Measurements from ENCODE around the gene AGPS. TPM values are rescaled to one million over a fixed set of nuclear protein-coding genes. Genes with fewer than 3 reads are reported as not detected.
"Not testable (repeated sequence)": the region's sequence is repeated elsewhere in the genome, so short reads cannot be mapped to it uniquely, and the experiment has no call there.

Gene AGPS
- total and polyA plus RNA-seq, 2 experiments from 2014 or later: 22.9 to 36.7 TPM

- H3K9ac ChIP-seq: no peak overlapping the region
- no peak overlapping the region for H3K4me3 ChIP-seq
- no peaks in the 10 kb centered on the region for H4K20me1 ChIP-seq (ENCODE audit: insufficient read depth)
- H3K27me3 ChIP-seq (replicated peaks; ENCODE audit: insufficient read depth): no peaks in the 10 kb centered on the region
- H3K27ac ChIP-seq: no peak overlapping the region
- no peaks in the 10 kb centered on the region for H3K9me3 ChIP-seq (ENCODE audit: low read depth)
- no peak overlapping the region for H3K4me2 ChIP-seq (ENCODE audit: unreplicated experiment)
- no peak for TF ChIP-seq EZH2 (IDR thresholded peaks at IDR 0.05; ENCODE audit: insufficient read depth, poor library complexity, severe bottlenecking)
- no peak for TF ChIP-seq EZH2phosphoT487 (IDR thresholded peaks at IDR 0.05; ENCODE audit: insufficient read depth, low read depth)
- in situ Hi-C loops (cut with MboI): no loop called here
- 0 out of 2 replicates have a peak, but pooled peaks cover 5% of the 10 kb centered on the region for H3K36me3 ChIP-seq (ENCODE audit: low read depth)
- no peaks in the 10 kb centered on the region for H3F3A ChIP-seq (ENCODE audit: insufficient read depth)
- no peaks in the 10 kb centered on the region for H3K9me2 ChIP-seq (ENCODE audit: insufficient read depth)
- no peak for DNase-seq
- H3K4me1 ChIP-seq (ENCODE audit: insufficient read depth): peaks cover 12% of the 10 kb centered on the region
- no peaks in the 10 kb centered on the region for H3K79me2 ChIP-seq (ENCODE audit: insufficient read depth)
- WGBS, 2 experiments (ENCODE audit: low coverage in 1 of 2, low lambda C conversion rate in 2 of 2, missing lambda C conversion rate in 2 of 2): 95 to 100% methylated on average over 2 of the region's 2 CpGs
- H2AFZ ChIP-seq: no peak overlapping the region
Measured at GRCh38 chr2:177478907-177479306, 86.3 kb downstream of the AGPS start.

GRCh38 chr2:177482195-177482594, 89.6 kb downstream of the AGPS start:
- Histone ChIP-seq H3K9me2 (ENCODE audit: insufficient read depth) (no peaks in the 10 kb centered on the region), H3K4me2 (ENCODE audit: unreplicated experiment) (no peak overlapping the region), H3F3A (ENCODE audit: insufficient read depth) (peaks cover 1% of the 10 kb centered on the region; the same call in 1 of the 2 replicates), H3K27me3 (replicated peaks; ENCODE audit: insufficient read depth) (no peaks in the 10 kb centered on the region), H3K36me3 (ENCODE audit: low read depth) (peaks cover 10% of the 10 kb centered on the region; the same call in 1 of the 2 replicates), H3K9ac (no peak overlapping the region), H2AFZ (no peak overlapping the region), H4K20me1 (ENCODE audit: insufficient read depth) (no peaks in the 10 kb centered on the region), H3K4me3 (no peak overlapping the region), H3K79me2 (ENCODE audit: insufficient read depth) (no peaks in the 10 kb centered on the region), H3K27ac (no peak overlapping the region), H3K4me1 (ENCODE audit: insufficient read depth) (peaks cover 5% of the 10 kb centered on the region; the same call in 1 of the 2 replicates), H3K9me3 (ENCODE audit: low read depth) (no peaks in the 10 kb centered on the region)
- in situ Hi-C loops (cut with MboI): no loop called here
- no peak for TF ChIP-seq EZH2 (IDR thresholded peaks at IDR 0.05; ENCODE audit: insufficient read depth, poor library complexity, severe bottlenecking)
- no peak for TF ChIP-seq EZH2phosphoT487 (IDR thresholded peaks at IDR 0.05; ENCODE audit: insufficient read depth, low read depth)
- DNase-seq: no peak

DNA sequence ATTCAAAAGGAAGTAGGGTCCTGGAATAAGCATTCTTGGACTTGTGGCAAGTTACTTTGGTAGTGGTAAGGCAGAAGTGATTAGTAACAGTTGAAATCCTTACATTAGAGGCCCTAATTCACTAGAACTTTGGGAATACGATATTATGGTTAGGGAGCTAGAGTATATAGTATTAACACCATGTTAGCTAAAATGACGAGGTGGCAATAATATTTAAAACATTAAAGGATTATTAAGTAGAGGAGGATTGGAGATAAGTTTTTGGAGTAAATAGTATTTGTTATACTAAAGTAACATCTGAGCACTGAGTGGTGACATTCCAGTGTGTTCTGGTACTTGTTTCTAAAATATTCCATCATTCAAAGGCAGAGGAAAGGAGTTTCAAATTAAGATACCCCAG, 91.0 kb downstream of the AGPS start:
- Histone ChIP-seq H3K4me1 (ENCODE audit: insufficient read depth) (peaks cover 5% of the 10 kb centered on the region; the same call in 1 of the 2 replicates), H3K4me2 (ENCODE audit: unreplicated experiment) (no peak overlapping the region), H3K27me3 (replicated peaks; ENCODE audit: insufficient read depth) (no peaks in the 10 kb centered on the region), H3F3A (ENCODE audit: insufficient read depth) (peaks cover 8% of the 10 kb centered on the region; the same call in 1 of the 2 replicates), H3K9me2 (ENCODE audit: insufficient read depth) (no peaks in the 10 kb centered on the region), H3K27ac (no peak overlapping the region), H3K9me3 (ENCODE audit: low read depth) (no peaks in the 10 kb centered on the region), H3K4me3 (no peak overlapping the region), H2AFZ (no peak overlapping the region), H3K79me2 (ENCODE audit: insufficient read depth) (no peaks in the 10 kb centered on the region), H3K9ac (no peak overlapping the region), H3K36me3 (ENCODE audit: low read depth) (peaks cover 5% of the 10 kb centered on the region; the same call in 1 of the 2 replicates), H4K20me1 (ENCODE audit: insufficient read depth) (no peaks in the 10 kb centered on the region)
- in situ Hi-C loops (cut with MboI): no loop called here
- no peak for DNase-seq
- WGBS, 2 experiments (ENCODE audit: low coverage in 1 of 2, low lambda C conversion rate in 2 of 2, missing lambda C conversion rate in 2 of 2): 95 to 96% methylated on average over 2 of the region's 2 CpGs
- TF ChIP-seq EZH2 (IDR thresholded peaks at IDR 0.05; ENCODE audit: insufficient read depth, poor library complexity, severe bottlenecking) (no peak), EZH2phosphoT487 (IDR thresholded peaks at IDR 0.05; ENCODE audit: insufficient read depth, low read depth) (no peak)

DNA sequence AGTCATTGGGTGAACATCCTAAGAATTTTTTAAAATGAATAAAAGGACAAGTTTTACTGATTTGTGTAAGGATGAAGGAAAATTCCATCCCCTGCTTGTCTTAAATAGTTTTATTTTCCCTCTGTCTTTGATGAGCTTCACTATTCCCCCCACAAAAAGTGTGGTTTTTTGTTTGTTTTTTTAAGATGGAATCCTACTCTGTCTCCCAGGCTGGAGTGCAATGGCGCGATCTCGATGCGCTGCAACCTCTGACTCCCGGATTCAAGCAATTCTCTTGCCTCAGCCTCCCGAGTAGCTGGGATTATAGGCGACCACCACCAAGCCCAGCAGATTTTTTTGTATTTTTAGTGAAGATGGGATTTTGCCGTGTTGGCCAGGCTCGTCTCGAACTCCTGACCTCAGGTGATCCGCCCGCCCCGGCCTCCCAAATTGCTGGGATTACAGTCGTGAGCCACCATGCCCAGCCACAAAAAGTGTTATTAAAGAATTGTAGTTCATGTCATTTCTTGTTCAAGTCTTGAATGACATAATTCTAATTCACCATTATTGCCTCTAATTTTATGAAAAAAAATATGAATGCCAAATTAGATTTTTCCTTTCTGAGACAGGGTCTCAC, 91.7 kb downstream of the AGPS start:
- Histone ChIP-seq H3K79me2 (ENCODE audit: insufficient read depth) (no peaks in the 10 kb centered on the region), H3K27me3 (replicated peaks; ENCODE audit: insufficient read depth) (no peaks in the 10 kb centered on the region), H3K9ac (no peak overlapping the region), H4K20me1 (ENCODE audit: insufficient read depth) (no peaks in the 10 kb centered on the region), H3K36me3 (ENCODE audit: low read depth) (peaks cover 5% of the 10 kb centered on the region; the same call in 1 of the 2 replicates), H2AFZ (no peak overlapping the region), H3K4me1 (ENCODE audit: insufficient read depth) (peaks cover 5% of the 10 kb centered on the region; the same call in 1 of the 2 replicates), H3K4me2 (ENCODE audit: unreplicated experiment) (no peak overlapping the region), H3K27ac (no peak overlapping the region), H3K9me3 (ENCODE audit: low read depth) (no peaks in the 10 kb centered on the region), H3F3A (ENCODE audit: insufficient read depth) (peaks cover 8% of the 10 kb centered on the region; the same call in 1 of the 2 replicates), H3K4me3 (no peak overlapping the region), H3K9me2 (ENCODE audit: insufficient read depth) (no peaks in the 10 kb centered on the region)
- WGBS, 2 experiments (ENCODE audit: low coverage in 1 of 2, low lambda C conversion rate in 2 of 2, missing lambda C conversion rate in 2 of 2): 96% methylated on average over 14 of the region's 14 CpGs
- no peak for DNase-seq
- in situ Hi-C loops (cut with MboI): no loop called here
- no peak for TF ChIP-seq EZH2 (IDR thresholded peaks at IDR 0.05; ENCODE audit: insufficient read depth, poor library complexity, severe bottlenecking)
- no peak for TF ChIP-seq EZH2phosphoT487 (IDR thresholded peaks at IDR 0.05; ENCODE audit: insufficient read depth, low read depth)

DNA sequence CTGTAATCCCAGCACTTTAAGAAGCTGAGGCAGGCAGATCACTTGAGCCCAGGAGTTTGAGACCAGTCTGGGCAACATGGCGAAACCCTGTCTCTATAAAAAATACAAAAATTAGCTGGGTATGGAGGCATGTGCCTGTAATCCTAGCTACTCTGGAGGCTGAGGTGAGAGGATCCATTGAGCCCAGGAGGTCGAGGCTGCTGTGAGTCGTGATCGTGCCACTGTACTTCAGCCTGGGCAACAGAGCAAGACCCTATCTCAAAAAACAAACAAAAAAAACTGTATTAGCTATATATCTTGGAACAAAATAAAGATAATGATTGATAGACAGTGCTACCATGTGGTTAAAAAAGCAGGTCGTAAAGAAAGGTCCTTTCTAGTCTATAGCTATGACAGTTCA, 93.1 kb downstream of the AGPS start:
- H3K27ac ChIP-seq; H3K79me2 ChIP-seq (ENCODE audit: insufficient read depth); H3K4me1 ChIP-seq (ENCODE audit: insufficient read depth); H3K27me3 ChIP-seq (replicated peaks; ENCODE audit: insufficient read depth); H3K4me2 ChIP-seq (ENCODE audit: unreplicated experiment); H4K20me1 ChIP-seq (ENCODE audit: insufficient read depth); in situ Hi-C loops (cut with MboI); H3K9ac ChIP-seq; H2AFZ ChIP-seq; H3K9me3 ChIP-seq (ENCODE audit: low read depth); H3F3A ChIP-seq (ENCODE audit: insufficient read depth); H3K9me2 ChIP-seq (ENCODE audit: insufficient read depth); DNase-seq; H3K36me3 ChIP-seq (ENCODE audit: low read depth); H3K4me3 ChIP-seq: not testable (repeated sequence)
- 97 to 99% methylated on average over 5 of the region's 5 CpGs for WGBS, 2 experiments (ENCODE audit: low coverage in 1 of 2, low lambda C conversion rate in 2 of 2, missing lambda C conversion rate in 2 of 2)

Measured in GM23248 (cell line).